Loucy (cell line): ENCODE measurements around the gene INVS.
"Not testable (repeated sequence)": the region's sequence is repeated elsewhere in the genome, so short reads cannot be mapped to it uniquely, and the experiment has no call there.

Experiments used
- H2AFZ ChIP-seq: fragments of 200-600 bp; sonication (generic); 2 replicates; pipeline ENCODE4 v1.6.0; 2016; ENCODE audit warnings: antibody characterized with exemption, mild to moderate bottlenecking, low read length, moderate library complexity
- H3F3A ChIP-seq: fragments of 200-600 bp; 2 replicates; pipeline ENCODE4 v1.6.0; 2016; ENCODE audit warnings: antibody characterized with exemption, low read depth, mild to moderate bottlenecking
- H3K27me3 ChIP-seq: fragments of 200-600 bp; sonication (generic); 2 replicates; pipeline ENCODE4 v1.6.1; 2014; ENCODE audit warnings: low read length, mild to moderate bottlenecking; ENCODE audit not compliant: insufficient read depth, poor library complexity, severe bottlenecking
- H3K36me3 ChIP-seq: fragments of 200-600 bp; sonication (generic); 2 replicates; pipeline ENCODE4 v1.6.1; 2016; ENCODE audit warnings: low read length; ENCODE audit not compliant: insufficient read depth
- H3K4me1 ChIP-seq: fragments of 200-600 bp; sonication (generic); 2 replicates; pipeline ENCODE4 v1.5.1; 2014; ENCODE audit warnings: low read length, mild to moderate bottlenecking; ENCODE audit not compliant: insufficient read depth, poor library complexity, severe bottlenecking
- H3K4me2 ChIP-seq: fragments of 200-600 bp; sonication (generic); 2 replicates; pipeline ENCODE4 v1.6.0; 2014; ENCODE audit warnings: antibody characterized with exemption, low read length, low read depth, mild to moderate bottlenecking; ENCODE audit not compliant: poor library complexity, severe bottlenecking
- H3K4me3 ChIP-seq: fragments of 200-600 bp; sonication (generic); 2 replicates; pipeline ENCODE4 v1.5.1; 2014; ENCODE audit warnings: low read length, mild to moderate bottlenecking, mixed read lengths; ENCODE audit not compliant: poor library complexity, severe bottlenecking
- H3K79me2 ChIP-seq: fragments of 200-600 bp; sonication (generic); 2 replicates; pipeline ENCODE4 v1.6.1; 2014; ENCODE audit warnings: low read length; ENCODE audit not compliant: insufficient read depth
- H3K9ac ChIP-seq: fragments of 200-600 bp; sonication (generic); 2 replicates; pipeline ENCODE4 v1.6.0; 2014; ENCODE audit warnings: mild to moderate bottlenecking, low read depth, low read length, moderate library complexity; ENCODE audit not compliant: poor library complexity, severe bottlenecking
- H3K9me2 ChIP-seq: fragments of 200-600 bp; sonication (generic); replicated peaks from 2 replicates; pipeline ENCODE4 v1.6.1; 2016; ENCODE audit warnings: low read depth, low read length, mixed read lengths
- H3K9me3 ChIP-seq: fragments of 200-600 bp; sonication (generic); 2 replicates; pipeline ENCODE4 v1.6.1; 2014; ENCODE audit warnings: mild to moderate bottlenecking, antibody characterized with exemption, low read length, low read depth; ENCODE audit not compliant: insufficient read depth
- H4K20me1 ChIP-seq: fragments of 200-600 bp; sonication (generic); 2 replicates; pipeline ENCODE4 v1.6.0; 2014; ENCODE audit warnings: antibody characterized with exemption, low read length, mild to moderate bottlenecking; ENCODE audit not compliant: insufficient read depth, poor library complexity, severe bottlenecking
- EZH2phosphoT487 ChIP-seq: fragments of 200-600 bp; IDR thresholded peaks from 2 replicates; pipeline ENCODE4 v1.6.1; 2018; ENCODE audit warnings: antibody characterized with exemption, mild to moderate bottlenecking, moderate library complexity, borderline replicate concordance
- TF ChIP-seq, protein P1 (sequence below): fragments of 200-600 bp; sonication (generic); conservative IDR thresholded peaks from 2 replicates; pipeline ENCODE4 v1.5.1; 2014; ENCODE audit warnings: mild to moderate bottlenecking, antibody characterized with exemption, low read length

The INVS gene

DNA sequence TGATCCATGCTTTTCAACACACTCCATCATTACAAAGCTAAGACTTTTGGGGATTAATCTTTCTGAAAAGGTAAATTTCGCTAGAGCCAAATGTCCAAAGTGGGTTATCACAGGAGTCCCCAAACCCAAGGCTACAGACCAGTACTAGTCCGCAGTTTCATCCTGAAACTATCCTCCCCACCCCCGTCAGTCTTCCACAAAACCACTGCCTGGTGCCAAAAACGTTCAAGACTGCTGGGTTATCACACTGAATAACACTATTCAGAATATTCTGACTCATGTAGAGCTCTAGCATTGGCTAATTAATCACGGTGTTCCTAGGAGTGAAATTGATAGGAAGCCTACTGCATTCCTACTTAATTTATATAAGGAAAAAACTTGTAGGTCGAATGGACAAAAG lies 24.9 kb upstream of the INVS start:
- peak overlapping the region; percentile 33 for H3K4me2 ChIP-seq
- no peaks in the 10 kb centered on the region for H3K9me2 ChIP-seq
- H3K4me3 ChIP-seq, result no peak overlapping the region
- H3K27me3 ChIP-seq, result no peaks in the 10 kb centered on the region
- H3K4me1 ChIP-seq, result peaks cover 18% of the 10 kb centered on the region
- peaks cover 75% of the 10 kb centered on the region for H3K79me2 ChIP-seq
- no peaks in the 10 kb centered on the region for H3K36me3 ChIP-seq
- no peak overlapping the region for H3K9ac ChIP-seq
- no peak for TF ChIP-seq EZH2phosphoT487
- TF ChIP-seq, protein P1, sequence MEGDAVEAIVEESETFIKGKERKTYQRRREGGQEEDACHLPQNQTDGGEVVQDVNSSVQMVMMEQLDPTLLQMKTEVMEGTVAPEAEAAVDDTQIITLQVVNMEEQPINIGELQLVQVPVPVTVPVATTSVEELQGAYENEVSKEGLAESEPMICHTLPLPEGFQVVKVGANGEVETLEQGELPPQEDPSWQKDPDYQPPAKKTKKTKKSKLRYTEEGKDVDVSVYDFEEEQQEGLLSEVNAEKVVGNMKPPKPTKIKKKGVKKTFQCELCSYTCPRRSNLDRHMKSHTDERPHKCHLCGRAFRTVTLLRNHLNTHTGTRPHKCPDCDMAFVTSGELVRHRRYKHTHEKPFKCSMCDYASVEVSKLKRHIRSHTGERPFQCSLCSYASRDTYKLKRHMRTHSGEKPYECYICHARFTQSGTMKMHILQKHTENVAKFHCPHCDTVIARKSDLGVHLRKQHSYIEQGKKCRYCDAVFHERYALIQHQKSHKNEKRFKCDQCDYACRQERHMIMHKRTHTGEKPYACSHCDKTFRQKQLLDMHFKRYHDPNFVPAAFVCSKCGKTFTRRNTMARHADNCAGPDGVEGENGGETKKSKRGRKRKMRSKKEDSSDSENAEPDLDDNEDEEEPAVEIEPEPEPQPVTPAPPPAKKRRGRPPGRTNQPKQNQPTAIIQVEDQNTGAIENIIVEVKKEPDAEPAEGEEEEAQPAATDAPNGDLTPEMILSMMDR, result no peak
- peaks cover 20% of the 10 kb centered on the region for H4K20me1 ChIP-seq
- H3K9me3 ChIP-seq, result no peaks in the 10 kb centered on the region
- no peaks in the 10 kb centered on the region for H3F3A ChIP-seq
- H2AFZ ChIP-seq, result no peak overlapping the region

DNA sequence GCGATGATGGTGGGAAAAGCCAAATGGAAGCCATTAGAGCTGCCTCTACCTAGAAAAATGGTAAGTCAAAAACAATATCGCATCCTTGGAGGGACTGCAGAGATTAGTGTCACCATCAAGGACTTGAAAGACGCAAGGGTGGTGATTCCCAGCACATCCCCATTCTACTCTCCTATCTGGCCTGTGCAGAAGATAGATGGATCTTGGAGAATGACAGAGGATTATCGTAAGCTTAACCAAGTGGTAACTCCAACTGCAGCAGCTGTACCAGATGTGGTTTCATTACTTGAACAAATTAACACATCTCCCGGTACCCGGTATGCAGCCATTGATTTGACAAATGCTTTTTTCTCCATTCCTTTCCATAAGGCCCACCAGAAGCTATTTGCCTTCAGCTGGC lies 24.1 kb upstream of the INVS start:
- no peaks in the 10 kb centered on the region for H3K36me3 ChIP-seq
- H2AFZ ChIP-seq, result no peak overlapping the region
- no peaks in the 10 kb centered on the region for H3K9me2 ChIP-seq
- no peaks in the 10 kb centered on the region for H3F3A ChIP-seq
- no peaks in the 10 kb centered on the region for H3K27me3 ChIP-seq
- H3K4me2 ChIP-seq, result no peak overlapping the region
- no peaks in the 10 kb centered on the region for H3K9me3 ChIP-seq
- H3K4me1 ChIP-seq, result peaks cover 18% of the 10 kb centered on the region
- TF ChIP-seq, protein P1, result no peak
- TF ChIP-seq EZH2phosphoT487, result no peak
- H4K20me1 ChIP-seq, result peaks cover 20% of the 10 kb centered on the region
- H3K9ac ChIP-seq, result no peak overlapping the region
- no peak overlapping the region for H3K4me3 ChIP-seq
- H3K79me2 ChIP-seq, result peaks cover 73% of the 10 kb centered on the region

DNA sequence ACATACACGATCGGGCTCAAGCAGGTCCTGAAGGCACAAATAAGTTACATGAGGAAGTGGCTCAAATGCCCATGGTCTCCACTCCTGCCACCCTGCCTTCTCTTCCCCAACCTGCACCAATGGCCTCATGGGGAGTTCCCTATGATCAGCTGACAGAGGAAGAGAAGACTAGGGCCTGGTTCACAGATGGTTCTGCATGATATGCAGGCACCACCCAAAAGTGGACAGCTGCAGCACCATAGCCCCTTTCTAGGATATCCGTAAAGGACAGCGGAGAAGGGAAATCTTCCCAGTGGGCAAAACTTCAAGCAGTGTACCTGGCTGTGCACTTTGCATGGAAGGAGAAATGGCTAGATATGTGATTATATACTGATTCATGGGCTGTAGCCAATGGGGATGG lies 22.8 kb upstream of the INVS start:
- Histone ChIP-seq H3K79me2 (peaks cover 71% of the 10 kb centered on the region), H3K4me1 (peaks cover 18% of the 10 kb centered on the region), H4K20me1 (peaks cover 11% of the 10 kb centered on the region)
- not testable (repeated sequence) for H3K9me2 ChIP-seq, H2AFZ ChIP-seq, H3K36me3 ChIP-seq, H3K4me2 ChIP-seq, H3K9ac ChIP-seq, H3K4me3 ChIP-seq, H3F3A ChIP-seq, H3K9me3 ChIP-seq, H3K27me3 ChIP-seq

DNA sequence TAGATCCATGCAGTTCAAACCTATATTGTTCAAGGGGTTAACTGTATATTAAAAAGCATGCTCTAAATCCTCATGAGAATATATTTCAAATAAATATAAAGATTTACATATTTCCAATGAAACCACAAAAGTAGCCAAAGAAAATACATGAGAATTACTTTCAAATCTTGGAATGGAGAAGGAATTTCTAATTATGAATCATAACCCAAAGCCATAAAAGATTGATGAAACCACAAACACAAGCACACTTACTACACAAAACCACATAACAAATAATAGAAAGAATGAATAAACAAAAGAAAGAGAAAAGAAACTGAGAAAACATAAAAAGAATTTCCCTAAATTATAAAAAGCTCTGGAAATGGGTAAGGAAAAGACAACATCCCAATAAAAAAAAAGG lies 16.3 kb upstream of the INVS start:
- Histone ChIP-seq H3K9ac (no peak overlapping the region), H3K4me1 (peaks cover 41% of the 10 kb centered on the region), H4K20me1 (peaks cover 45% of the 10 kb centered on the region), H3K9me3 (no peaks in the 10 kb centered on the region), H3K36me3 (no peaks in the 10 kb centered on the region), H2AFZ (no peak overlapping the region), H3K79me2 (peaks cover 82% of the 10 kb centered on the region), H3F3A (peaks cover 6% of the 10 kb centered on the region; the same call in 1 of the 2 replicates), H3K4me3 (no peak overlapping the region), H3K9me2 (no peaks in the 10 kb centered on the region), H3K4me2 (no peak overlapping the region), H3K27me3 (no peaks in the 10 kb centered on the region)
- TF ChIP-seq, protein P1, result no peak
- no peak for TF ChIP-seq EZH2phosphoT487
